H54 (cell line): Measurements from ENCODE around the gene ZNF782.
"Not testable (repeated sequence)": the region's sequence is repeated elsewhere in the genome, so short reads cannot be mapped to it uniquely, and the experiment has no call there.

Source experiments
- DNase-seq: peaks from one replicate; pipeline ENCODE4 v3.0.0; 2011; ENCODE audit warnings: low spot score, mixed read lengths; ENCODE audit not compliant: insufficient read length
- FAIRE-seq: peaks from 3 replicates; lab custom pipeline; 2011; peaks lifted over from hg19 to GRCh38; lab: Jason Lieb, UNC
- POLR2A ChIP-seq: IDR thresholded peaks from 2 replicates; pipeline ENCODE4 v1.6.1; 2011; ENCODE audit warnings: low read depth, mild to moderate bottlenecking, low read length

ZNF782 gene

GRCh38 chr9:96853781-96854650 lies at the start of gene ZNF782:
Gene ZNF782, minus strand, starts transcription at chr9:96854514. Its CDS starts 2,553 bp downstream, at chr9:96851961.
- FAIRE-seq (peak; percentile 96), DNase-seq (peak; percentile 91)
- peak; percentile 75 for TF ChIP-seq POLR2A

GRCh38 chr9:96900010-96900409 lies 45.7 kb upstream of the ZNF782 start:
- not testable (repeated sequence) for FAIRE-seq, DNase-seq

GRCh38 chr9:96892131-96892530 lies 37.8 kb upstream of the ZNF782 start:
- TF ChIP-seq POLR2A, result no peak
- no peak for DNase-seq
- FAIRE-seq, result no peak

GRCh38 chr9:96888591-96888990 lies 34.3 kb upstream of the ZNF782 start:
- no peak for FAIRE-seq
- no peak for TF ChIP-seq POLR2A
- no peak for DNase-seq

- TF ChIP-seq POLR2A, result no peak
- DNase-seq (no peak), FAIRE-seq (peak; percentile 84)
Observed at GRCh38 chr9:96885424-96885823, 31.1 kb upstream of the ZNF782 start.

- peak; percentile 100 for DNase-seq
- TF ChIP-seq POLR2A, result no peak
- peak; percentile 100 for FAIRE-seq
Observed at GRCh38 chr9:96884443-96884842, 30.1 kb upstream of the ZNF782 start.

- DNase-seq (no peak), FAIRE-seq (no peak)
- no peak for TF ChIP-seq POLR2A
Observed at GRCh38 chr9:96883922-96884321, 29.6 kb upstream of the ZNF782 start.

- no peak for DNase-seq
- no peak for TF ChIP-seq POLR2A
- FAIRE-seq, result no peak
Observed at GRCh38 chr9:96877269-96877668, 23.0 kb upstream of the ZNF782 start.

- no peak for TF ChIP-seq POLR2A
- DNase-seq (peak; percentile 96), FAIRE-seq (peak; percentile 100)
Observed at GRCh38 chr9:96875461-96876142, 21.3 kb upstream of the ZNF782 start.

GRCh38 chr9:96874947-96875460 lies 20.7 kb upstream of the ZNF782 start:
- no peak for TF ChIP-seq POLR2A
- peak; percentile 98 for FAIRE-seq
- peak; percentile 90 for DNase-seq

- FAIRE-seq (no peak), DNase-seq (no peak)
- no peak for TF ChIP-seq POLR2A
Observed at GRCh38 chr9:96874201-96874785, 20.0 kb upstream of the ZNF782 start.

- DNase-seq (no peak), FAIRE-seq (no peak)
- TF ChIP-seq POLR2A, result no peak
Observed at GRCh38 chr9:96871176-96871575, 16.9 kb upstream of the ZNF782 start.

GRCh38 chr9:96868709-96869108 lies 14.4 kb upstream of the ZNF782 start:
- no peak for FAIRE-seq
- no peak for DNase-seq

More at GRCh38 chr9:96868709-96869108, 14.4 kb upstream of the ZNF782 start:
- no peak for TF ChIP-seq POLR2A
